ENCODE measurements around the gene KCND1.

Gene KCND1

DNA sequence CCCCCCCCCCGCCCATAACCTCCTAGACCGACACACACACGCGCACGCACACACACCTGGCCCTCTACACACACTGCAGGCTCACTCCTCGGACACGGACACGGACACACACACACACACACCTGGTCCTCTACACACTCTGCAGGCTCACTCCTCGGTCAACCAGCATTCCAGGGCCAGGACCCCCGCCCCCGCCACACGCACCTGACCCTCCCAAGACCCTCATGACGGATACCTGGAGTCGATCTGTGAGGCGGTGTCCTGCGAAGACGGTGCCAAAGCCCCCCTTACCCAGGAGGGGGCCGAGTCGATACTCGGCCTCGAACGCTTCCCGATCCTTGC, 53.4 kb downstream of the KCND1 start:
- no peak for DNase-seq (ENCODE audit: low read depth, low spot score)

DNA sequence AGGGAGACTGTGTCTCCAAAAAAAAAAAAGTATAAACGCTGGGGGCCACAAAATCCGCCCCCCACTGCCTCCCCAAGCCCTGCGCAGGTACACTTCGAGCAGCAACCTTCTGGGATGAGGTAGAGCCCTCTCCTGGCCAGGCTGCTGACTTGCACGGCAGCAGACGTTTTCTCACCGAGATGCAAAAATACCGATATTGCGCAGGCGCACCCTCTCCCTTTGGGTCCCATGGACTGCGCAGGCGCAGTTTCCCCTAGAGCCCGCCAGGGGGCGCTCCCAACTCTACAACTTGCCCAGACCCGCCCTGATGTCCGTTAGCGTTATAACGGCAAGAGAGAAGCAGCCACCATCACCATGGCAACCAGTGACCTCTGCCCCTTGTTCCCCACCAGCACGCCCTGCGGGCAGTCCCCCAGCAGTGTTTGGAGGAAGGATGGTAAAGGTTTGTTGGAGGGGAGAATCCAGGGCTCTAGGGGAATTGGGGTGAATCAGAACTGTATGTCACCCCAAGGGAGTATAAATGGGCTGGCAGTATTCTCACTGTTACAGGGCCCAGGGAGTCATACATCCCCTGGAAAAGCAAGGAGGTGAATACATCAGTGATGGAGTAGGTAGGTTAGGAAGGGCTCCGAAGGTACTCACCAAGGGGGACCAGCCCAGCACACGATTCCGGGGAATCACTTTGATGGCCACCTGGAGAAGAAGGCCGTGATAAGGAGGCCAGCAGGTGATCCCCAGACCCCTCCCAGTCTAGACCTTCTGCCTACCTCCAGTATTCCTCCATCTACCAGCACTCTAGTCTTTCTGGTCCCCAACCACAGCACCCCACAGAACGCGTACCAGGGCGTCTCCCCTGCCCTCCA, 54.3 kb downstream of the KCND1 start:
- peak overlapping the region; percentile 63 for H3K4me3 ChIP-seq (ENCODE audit: low read length)
- DNase-seq (ENCODE audit: low read depth, low spot score) = peak; percentile 85

More for the DNA sequence above, 53.4 kb downstream of the KCND1 start:
- peak overlapping the region; percentile 63 for H3K4me3 ChIP-seq (ENCODE audit: low read length)

DNA sequence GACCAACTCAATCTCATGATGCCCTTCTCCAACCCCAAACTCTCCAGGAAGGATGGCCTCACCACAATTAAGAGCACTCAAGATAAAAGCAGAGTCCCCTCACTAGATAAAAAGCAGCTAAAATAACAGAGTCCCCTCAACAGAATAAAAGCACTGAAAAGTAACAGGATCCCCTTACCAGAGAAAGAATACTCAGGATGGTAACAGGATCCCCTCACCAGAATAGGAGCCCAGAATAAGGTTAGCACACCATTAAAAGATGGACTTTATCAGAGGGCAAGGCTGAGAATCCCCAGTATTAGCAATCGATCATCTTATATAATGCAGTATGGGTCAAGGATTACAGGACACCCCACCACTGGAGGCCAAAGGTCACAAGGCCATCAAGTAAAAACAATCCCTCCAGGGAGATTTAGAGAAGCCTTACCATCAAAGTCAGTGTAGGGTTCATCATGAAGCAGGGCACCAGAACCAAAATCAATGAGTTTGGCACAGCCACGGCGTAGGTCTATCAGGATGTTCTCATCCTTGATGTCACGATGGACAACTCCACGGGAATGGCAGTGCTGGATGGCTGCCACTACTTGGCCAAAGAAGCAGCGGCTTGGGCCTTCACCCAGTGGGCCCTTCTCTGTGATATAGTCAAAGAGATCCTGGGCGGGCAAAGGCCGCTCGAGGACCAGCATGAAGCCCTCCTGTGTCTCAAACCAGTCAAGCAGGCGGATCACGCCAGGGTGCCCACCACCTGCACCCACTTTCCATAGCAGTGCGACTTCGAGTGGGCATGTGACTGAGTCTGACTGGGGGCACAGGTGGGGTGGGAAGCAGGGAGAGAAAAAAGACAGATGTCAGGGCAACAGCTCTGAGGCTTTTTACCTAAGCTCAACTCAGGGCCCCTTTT, 56.8 kb downstream of the KCND1 start:
- H3K4me3 ChIP-seq (ENCODE audit: low read length) = no peak overlapping the region
- no peak for DNase-seq (ENCODE audit: low read depth, low spot score)

DNA sequence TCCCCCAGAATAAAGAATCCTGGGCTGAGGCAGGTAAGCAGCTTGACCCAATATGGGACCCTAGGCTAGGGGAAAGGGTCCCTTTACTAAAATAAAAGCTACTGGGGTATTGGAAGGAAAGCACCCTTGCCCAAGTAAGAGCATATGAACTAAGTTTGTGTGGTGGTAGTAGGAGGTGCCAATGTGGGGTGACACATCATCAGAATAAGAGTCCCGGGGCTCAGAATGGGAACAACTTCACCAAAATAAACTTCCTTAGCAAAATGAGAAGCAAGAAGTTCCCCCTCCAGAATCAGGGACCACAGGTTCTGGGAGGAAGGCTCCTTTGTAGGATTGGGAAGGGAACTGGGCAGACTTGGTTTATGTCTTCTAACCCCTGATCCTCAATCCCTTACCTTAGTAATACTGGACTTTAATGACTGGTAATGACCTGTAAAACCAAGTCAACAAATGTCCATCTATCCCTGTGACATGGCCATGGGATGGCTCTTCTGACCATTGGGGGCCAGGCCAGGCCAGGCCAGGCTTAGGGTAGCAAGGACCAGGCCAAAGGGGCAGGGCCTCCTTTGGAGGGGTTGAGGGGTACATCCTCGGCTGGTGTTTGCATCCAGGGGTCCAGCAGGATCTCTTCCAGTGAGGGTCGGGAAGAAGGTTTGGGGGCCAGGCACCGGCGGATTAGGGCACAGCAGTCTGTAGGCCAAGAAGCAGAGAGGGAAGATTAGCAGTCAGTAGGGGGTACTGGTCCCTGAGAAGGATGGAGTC, 57.9 kb downstream of the KCND1 start:
- H3K4me3 ChIP-seq (ENCODE audit: low read length) = no peak overlapping the region

DNA sequence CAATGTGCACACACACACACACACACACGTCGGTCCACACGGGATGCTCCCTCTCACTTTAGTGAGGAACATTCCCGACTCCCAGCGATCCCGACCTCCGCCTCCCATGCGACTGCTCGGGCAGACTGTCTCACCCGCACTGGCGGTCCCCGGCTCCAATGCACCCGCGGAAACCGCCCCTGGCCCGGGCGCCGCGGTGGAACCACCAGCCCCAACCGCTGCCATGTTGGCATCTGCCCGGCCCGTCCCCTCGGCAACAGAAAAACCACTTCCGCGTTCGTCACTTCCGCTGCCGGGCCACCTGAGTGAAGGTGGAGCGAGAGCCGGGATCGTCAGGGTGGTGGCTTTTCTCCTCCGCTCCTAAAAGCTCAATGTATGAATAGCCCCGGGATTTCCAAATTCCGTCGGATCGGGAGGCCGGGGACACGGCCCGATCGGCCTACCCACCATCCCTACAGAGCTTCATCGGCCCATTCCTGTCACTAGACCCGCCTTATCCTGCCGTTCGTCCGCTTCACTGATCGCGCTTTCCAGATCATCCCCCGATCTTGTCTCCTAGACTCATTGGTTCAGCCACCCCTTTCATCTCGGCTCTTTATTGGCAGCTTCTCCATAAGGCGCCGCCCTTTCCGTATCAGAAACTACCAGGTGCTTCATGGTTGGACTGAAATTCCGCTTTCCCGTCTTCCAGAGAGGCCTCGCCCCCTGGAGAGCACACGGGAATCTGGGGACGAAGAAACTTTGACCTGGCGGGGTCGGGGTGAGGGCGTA, 60.0 kb downstream of the KCND1 start, which contains the start of gene SLC35A2:
TSS of gene SLC35A2 (minus strand) at position 235 of the 771 bp plus-strand sequence. CDS start at position 225, 10 bp downstream.
- H3K4me3 ChIP-seq (ENCODE audit: low read length) = peak within 1 kb of the TSS; percentile 70
- DNase-seq (ENCODE audit: low read depth, low spot score) = peak; percentile 76

More for the DNA sequence above, 57.9 kb downstream of the KCND1 start:
- no peak for DNase-seq (ENCODE audit: low read depth, low spot score)
